Thoracic aorta (tissue), 2 donors: Measurements from ENCODE around the gene TIAM2. TPM values are rescaled to one million over a fixed set of nuclear protein-coding genes. Genes with fewer than 3 reads are reported as not detected.

Experiments used
- ATAC-seq: fragments of 150-250 bp; one replicate; pipeline ENCODE4 v1.8.0; 2017; ENCODE audit warnings: low read depth; ENCODE audit not compliant: insufficient number of reproducible peaks, low FRiP score
- DNase-seq: peaks from one replicate; pipeline ENCODE4 v3.0.0-alpha.2; 2020; ENCODE audit warnings: low spot score
- H3K27ac ChIP-seq, 2 donors: fragments of 200-600 bp; sonication (generic); 1 replicate in 1 of 2; 2 replicates in 1 of 2; pipeline ENCODE4 v1.5.1; 2016; ENCODE audit warnings: mild to moderate bottlenecking in 2 of 2, moderate library complexity in 2 of 2
- H3K27me3 ChIP-seq: fragments of 200-600 bp; sonication (generic); replicated peaks from 2 replicates; pipeline ENCODE4 v1.6.0; 2016; ENCODE audit warnings: mild to moderate bottlenecking; ENCODE audit not compliant: insufficient read depth
- H3K36me3 ChIP-seq: fragments of 200-600 bp; sonication (generic); one replicate; pipeline ENCODE4 v1.5.1; 2016
- H3K4me1 ChIP-seq, 2 donors: fragments of 200-600 bp; sonication (generic); 1 replicate in 1 of 2; 2 replicates in 1 of 2; pipeline versions ENCODE4 v1.5.1 to v1.6.0; 2016; ENCODE audit warnings: low read depth in 2 of 2, mild to moderate bottlenecking in 1 of 2; ENCODE audit not compliant: control insufficient read depth in 1 of 2
- H3K4me3 ChIP-seq: fragments of 200-600 bp; sonication (generic); 2 replicates; pipeline ENCODE4 v1.5.1; 2016; ENCODE audit warnings: mild to moderate bottlenecking
- H3K9me3 ChIP-seq: fragments of 200-600 bp; sonication (generic); 2 replicates; pipeline ENCODE4 v1.5.1; 2016
- total RNA-seq, 2 donors: library from RNA; depleted of rRNA; stranded (reverse); fragments of >200 nt; gene quantifications; one replicate each; pipeline versions ENCODE4 v1.1.0 to v1.2.3, GENCODE V29; 2016
- TF ChIP-seq, protein P1 (sequence below): fragments of 200-600 bp; sonication (generic); IDR thresholded peaks from one replicate; pipeline ENCODE4 v1.5.1; 2019; ENCODE audit warnings: antibody characterized with exemption

Gene TIAM2
- total RNA-seq, 2 donors from 2014 or later: 17.8 to 22.1 TPM

DNA sequence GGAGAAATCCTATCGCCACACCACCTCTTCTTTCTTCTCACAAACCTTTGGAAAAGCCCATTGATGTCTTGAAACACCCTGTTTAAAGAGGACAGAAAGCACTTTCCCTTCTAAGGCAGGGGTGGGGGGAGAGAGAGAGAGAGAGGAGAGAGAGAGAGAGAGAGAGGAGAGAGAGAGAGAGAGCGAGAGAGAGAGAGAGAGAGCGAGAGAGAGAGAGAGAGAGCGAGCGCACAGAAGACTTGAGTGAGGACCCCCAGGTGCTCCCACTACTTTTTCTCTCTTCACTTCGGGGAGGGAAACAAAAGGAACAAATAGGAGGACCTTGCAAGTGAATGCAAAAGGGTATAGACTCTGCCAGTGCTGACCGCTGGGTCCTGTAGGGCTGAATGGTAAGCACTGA, 52.4 kb downstream of the TIAM2 start:
- Histone ChIP-seq H3K9me3 (no peaks in the 10 kb centered on the region), H3K36me3 (no peaks in the 10 kb centered on the region), H3K4me3 (no peak overlapping the region), H3K27me3 (no peaks in the 10 kb centered on the region), H3K27ac (no peak overlapping the region), H3K4me1 (peaks cover 0 to 9% of the 10 kb centered on the region in 2 donors)
- TF ChIP-seq, protein P1, sequence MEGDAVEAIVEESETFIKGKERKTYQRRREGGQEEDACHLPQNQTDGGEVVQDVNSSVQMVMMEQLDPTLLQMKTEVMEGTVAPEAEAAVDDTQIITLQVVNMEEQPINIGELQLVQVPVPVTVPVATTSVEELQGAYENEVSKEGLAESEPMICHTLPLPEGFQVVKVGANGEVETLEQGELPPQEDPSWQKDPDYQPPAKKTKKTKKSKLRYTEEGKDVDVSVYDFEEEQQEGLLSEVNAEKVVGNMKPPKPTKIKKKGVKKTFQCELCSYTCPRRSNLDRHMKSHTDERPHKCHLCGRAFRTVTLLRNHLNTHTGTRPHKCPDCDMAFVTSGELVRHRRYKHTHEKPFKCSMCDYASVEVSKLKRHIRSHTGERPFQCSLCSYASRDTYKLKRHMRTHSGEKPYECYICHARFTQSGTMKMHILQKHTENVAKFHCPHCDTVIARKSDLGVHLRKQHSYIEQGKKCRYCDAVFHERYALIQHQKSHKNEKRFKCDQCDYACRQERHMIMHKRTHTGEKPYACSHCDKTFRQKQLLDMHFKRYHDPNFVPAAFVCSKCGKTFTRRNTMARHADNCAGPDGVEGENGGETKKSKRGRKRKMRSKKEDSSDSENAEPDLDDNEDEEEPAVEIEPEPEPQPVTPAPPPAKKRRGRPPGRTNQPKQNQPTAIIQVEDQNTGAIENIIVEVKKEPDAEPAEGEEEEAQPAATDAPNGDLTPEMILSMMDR: no peak
- DNase-seq (no peak), ATAC-seq (no peak)

DNA sequence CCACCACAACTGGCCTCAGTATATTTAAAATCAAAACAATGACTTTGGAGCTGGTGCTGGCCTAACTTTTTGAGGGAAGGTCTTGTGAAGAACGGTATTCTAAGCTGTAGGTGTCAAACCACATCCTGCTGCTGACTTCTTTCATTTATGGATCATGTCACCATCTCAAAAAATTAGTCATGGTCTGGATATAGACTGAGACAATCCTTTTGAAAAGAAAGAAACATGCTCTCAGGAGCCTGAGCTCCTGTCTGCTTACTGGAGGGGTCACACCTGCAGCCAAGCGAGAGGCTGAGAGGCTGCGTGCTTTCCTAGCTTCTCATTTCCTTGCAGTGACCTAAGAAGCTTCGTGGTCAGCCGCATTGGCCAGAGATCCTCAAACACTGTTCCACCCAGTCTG, 55.2 kb downstream of the TIAM2 start:
- no peaks in the 10 kb centered on the region for H3K27me3 ChIP-seq
- no peaks in the 10 kb centered on the region for H3K36me3 ChIP-seq
- no peak overlapping the region for H3K4me3 ChIP-seq
- H3K9me3 ChIP-seq: no peaks in the 10 kb centered on the region
- ATAC-seq: no peak
- TF ChIP-seq, protein P1: no peak
- no peak for DNase-seq
- no peak overlapping the region for H3K27ac ChIP-seq
- peaks cover 0 to 23% of the 10 kb centered on the region in 2 donors for H3K4me1 ChIP-seq

DNA sequence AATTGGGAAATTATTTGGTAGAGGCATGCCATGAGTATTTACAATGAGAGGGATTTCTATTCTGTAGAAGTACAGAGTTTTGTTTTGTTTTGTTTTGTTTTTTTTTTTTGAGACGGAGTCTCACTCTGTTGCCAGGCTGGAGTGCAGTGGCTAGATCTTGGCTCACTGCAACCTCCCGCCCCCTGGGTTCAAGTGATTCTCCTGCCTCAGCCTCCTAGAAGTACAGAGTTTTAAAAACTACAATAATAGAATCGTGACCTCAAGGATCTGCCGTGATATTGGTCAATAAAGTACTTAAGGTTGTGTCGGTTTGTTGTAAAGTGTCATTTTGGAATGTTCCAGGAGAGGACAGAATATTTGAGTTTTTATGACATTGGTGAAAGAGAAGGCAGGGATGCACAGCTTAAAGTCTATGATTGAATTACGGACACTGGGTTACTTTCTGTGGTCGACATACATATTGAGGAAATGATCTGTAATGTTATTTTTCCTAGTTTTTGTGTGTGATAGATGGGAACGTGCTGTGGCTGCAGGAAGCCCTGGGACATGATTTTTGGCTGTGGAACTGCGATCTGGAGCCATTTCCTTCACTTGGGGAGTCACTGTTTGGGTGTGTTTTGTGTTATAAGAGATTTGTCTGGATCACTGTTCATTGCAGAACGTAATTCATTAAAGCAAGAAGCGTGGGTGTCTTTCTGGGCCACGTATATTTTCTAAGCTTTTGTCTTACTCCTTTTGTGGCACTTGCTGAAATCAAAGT, 59.6 kb downstream of the TIAM2 start:
- no peak for DNase-seq
- peak overlapping the region in 1 of 2 donors; percentile 28 for H3K27ac ChIP-seq
- ATAC-seq: peak; percentile 11
- no peaks in the 10 kb centered on the region for H3K27me3 ChIP-seq
- H3K4me3 ChIP-seq: peak overlapping the region; percentile 42
- H3K36me3 ChIP-seq: no peaks in the 10 kb centered on the region
- TF ChIP-seq, protein P1: no peak
- peaks cover 0 to 25% of the 10 kb centered on the region in 2 donors for H3K4me1 ChIP-seq
- no peaks in the 10 kb centered on the region for H3K9me3 ChIP-seq

DNA sequence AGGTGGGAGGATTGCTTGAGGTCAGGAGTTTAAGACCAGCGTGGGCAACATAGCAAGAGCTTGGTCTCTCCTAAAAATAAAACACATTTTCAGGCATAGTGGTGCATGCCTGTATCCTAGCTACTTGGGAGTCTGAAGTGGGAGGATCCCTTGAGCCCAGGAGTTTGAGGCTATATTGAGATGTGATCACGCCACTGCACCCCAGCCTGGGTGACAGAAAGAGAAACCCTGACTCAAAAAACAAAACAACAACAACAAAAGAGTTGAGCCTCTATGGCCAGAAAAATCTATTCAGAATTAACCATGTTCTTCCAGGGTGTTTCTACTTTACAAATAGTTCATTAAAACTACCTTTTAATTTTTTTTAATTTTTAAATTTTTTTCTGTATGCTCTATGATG, 60.6 kb downstream of the TIAM2 start:
- ATAC-seq: no peak
- H3K27ac ChIP-seq: no peak overlapping the region
- H3K9me3 ChIP-seq: no peaks in the 10 kb centered on the region

DNA sequence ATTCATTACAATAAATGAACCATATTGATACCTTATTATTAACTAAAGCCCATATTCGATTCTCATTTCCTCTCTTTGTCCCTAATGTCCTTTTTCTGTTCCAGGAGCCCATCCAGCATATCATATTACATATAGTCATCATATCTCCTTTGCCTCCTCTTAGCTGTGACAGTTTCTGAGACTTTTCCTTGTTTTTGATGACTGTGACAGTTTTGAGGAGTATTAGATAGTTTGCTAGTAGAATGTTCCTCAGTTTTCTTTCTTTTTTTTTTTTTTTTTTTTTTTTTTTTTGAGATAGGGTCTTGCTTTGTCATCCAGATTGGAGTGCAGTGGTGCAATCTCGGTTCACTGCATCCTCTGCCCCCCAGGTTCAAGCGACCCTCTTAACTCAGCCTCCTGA, 61.6 kb downstream of the TIAM2 start:
- TF ChIP-seq, protein P1: no peak
- ATAC-seq (no peak), DNase-seq (no peak)
- Histone ChIP-seq H3K36me3 (no peaks in the 10 kb centered on the region), H3K27me3 (no peaks in the 10 kb centered on the region), H3K9me3 (no peaks in the 10 kb centered on the region), H3K27ac (no peak overlapping the region), H3K4me3 (no peak overlapping the region), H3K4me1 (peaks cover 0 to 16% of the 10 kb centered on the region in 2 donors)

More for the DNA sequence above, 60.6 kb downstream of the TIAM2 start:
- Histone ChIP-seq H3K27me3 (no peaks in the 10 kb centered on the region), H3K4me1 (peaks cover 0 to 25% of the 10 kb centered on the region in 2 donors), H3K4me3 (no peak overlapping the region), H3K36me3 (no peaks in the 10 kb centered on the region)
- DNase-seq: no peak
- TF ChIP-seq, protein P1: no peak
